ENCODE data around the gene RFX2.
"Not testable (repeated sequence)": the region's sequence is repeated elsewhere in the genome, so short reads cannot be mapped to it uniquely, and the experiment has no call there.

DNA sequence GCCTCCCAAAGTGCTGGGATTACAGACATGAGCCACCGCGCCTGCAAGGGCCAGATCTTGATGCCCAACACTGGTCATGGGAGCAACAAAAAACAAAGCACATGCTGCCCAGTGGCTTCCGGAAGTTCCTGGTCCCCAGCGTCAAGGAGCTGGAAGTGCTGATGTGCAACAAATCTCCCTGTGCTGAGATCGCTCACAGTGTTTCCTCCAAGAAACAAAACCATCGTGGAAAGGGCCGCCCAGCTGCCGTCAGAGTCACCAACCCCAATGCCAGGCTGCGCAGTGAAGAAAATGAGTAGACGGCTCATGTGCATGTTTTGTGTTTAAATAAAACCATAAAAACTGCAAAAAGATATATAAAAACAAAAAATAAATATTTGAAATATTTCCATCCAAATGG lies 37.1 kb downstream of the RFX2 start:
- TF ChIP-seq CTCF, POLR2A (IDR thresholded peaks at IDR 0.05): not testable (repeated sequence)

Data from body of pancreas (tissue), 4 donors.